GM23338 (cell line): ENCODE measurements around the gene MCM3. TPM values are rescaled to one million over a fixed set of nuclear protein-coding genes. Genes with fewer than 3 reads are reported as not detected.

Experiments used
- polyA plus RNA-seq: library from polyadenylated mRNA; unstranded; fragments of >200 nt; fragmentation: Nextera tagmentation; extraction: Ambion mirVana; gene quantifications from 2 replicates; pipeline ENCODE4 v1.2.1, GENCODE V29; 2016
- total RNA-seq: library from RNA; depleted of rRNA; stranded (reverse); fragments of >200 nt; shearing (Covaris generic); gene quantifications from 2 replicates; pipeline ENCODE4 v1.2.3, GENCODE V29; 2014; rRNA removed

The MCM3 gene
- total and polyA plus RNA-seq, 2 experiments from 2014 or later = 157 to 369 TPM

Other genes with a start within 250 kb of the MCM3 start
- 0.04 and 0.07 TPM in 2 replicates for gene PKHD1, start 197.1 kb downstream of the MCM3 start, total RNA-seq
- 0.02 and 0.03 TPM in 2 replicates for gene PKHD1, start 197.1 kb downstream of the MCM3 start, polyA plus RNA-seq
- not detected in 2 replicates for gene IL17A, start 98.4 kb downstream of the MCM3 start, total RNA-seq
- not detected in 2 replicates for gene IL17A, start 98.4 kb downstream of the MCM3 start, polyA plus RNA-seq
- gene IL17F, start 40.2 kb downstream of the MCM3 start, total RNA-seq = not detected in 2 replicates
- 0.35 TPM in 1 of 2 replicates, not detected in the other for gene IL17F, start 40.2 kb downstream of the MCM3 start, polyA plus RNA-seq
- 10.8 and 11.2 TPM in 2 replicates for gene PAQR8, start 77.4 kb upstream of the MCM3 start, total RNA-seq
- 3.6 and 3.7 TPM in 2 replicates for gene PAQR8, start 77.4 kb upstream of the MCM3 start, polyA plus RNA-seq
- 23.8 and 24.3 TPM in 2 replicates for gene EFHC1, start 135.6 kb upstream of the MCM3 start, total RNA-seq
- 22.0 and 28.0 TPM in 2 replicates for gene EFHC1, start 135.6 kb upstream of the MCM3 start, polyA plus RNA-seq